IPS-11a (cell line): ENCODE measurements around the gene RANBP10.
"Not testable (repeated sequence)": the region's sequence is repeated elsewhere in the genome, so short reads cannot be mapped to it uniquely, and the experiment has no call there.

ENCODE experiments used
- H3K4me3 ChIP-seq: one replicate; pipeline ENCODE4 v1.5.1; 2013; ENCODE audit warnings: low read depth, low read length, control low read depth

Gene RANBP10

GRCh38 chr16:67719048-67719777 is 87.1 kb downstream of the RANBP10 start, which contains the start of gene GFOD2:
Gene GFOD2, minus strand, starts transcription at chr16:67719316. Its CDS starts 33,601 bp downstream, at chr16:67685715.
- peak within 1 kb of the TSS; percentile 88 for H3K4me3 ChIP-seq

GRCh38 chr16:67718668-67719047 is 87.7 kb downstream of the RANBP10 start:
- peak overlapping the region; percentile 88 for H3K4me3 ChIP-seq

GRCh38 chr16:67716097-67716496 is 90.3 kb downstream of the RANBP10 start:
- no peak overlapping the region for H3K4me3 ChIP-seq

GRCh38 chr16:67714522-67714921 is 91.8 kb downstream of the RANBP10 start:
- no peak overlapping the region for H3K4me3 ChIP-seq

- H3K4me3 ChIP-seq = no peak overlapping the region
These were observed 92.6 kb downstream of the RANBP10 start for GRCh38 chr16:67713647-67714273.

- H3K4me3 ChIP-seq = no peak overlapping the region
These were observed 95.8 kb downstream of the RANBP10 start for GRCh38 chr16:67710607-67711006.

GRCh38 chr16:67709050-67709449 is 97.3 kb downstream of the RANBP10 start:
- H3K4me3 ChIP-seq = no peak overlapping the region

- H3K4me3 ChIP-seq = no peak overlapping the region
These were observed 98.0 kb downstream of the RANBP10 start for GRCh38 chr16:67708368-67708771.

- H3K4me3 ChIP-seq = no peak overlapping the region
These were observed 98.6 kb downstream of the RANBP10 start for GRCh38 chr16:67707790-67708189.

- H3K4me3 ChIP-seq = no peak overlapping the region
These were observed 99.2 kb downstream of the RANBP10 start for GRCh38 chr16:67707210-67707609.

- H3K4me3 ChIP-seq = no peak overlapping the region
These were observed 102.2 kb downstream of the RANBP10 start for GRCh38 chr16:67704110-67704509.

- no peak overlapping the region for H3K4me3 ChIP-seq
These were observed 102.7 kb downstream of the RANBP10 start for GRCh38 chr16:67703626-67704025.

GRCh38 chr16:67702130-67702529 is 104.2 kb downstream of the RANBP10 start:
- H3K4me3 ChIP-seq = no peak overlapping the region

- no peak overlapping the region for H3K4me3 ChIP-seq
These were observed 104.9 kb downstream of the RANBP10 start for GRCh38 chr16:67701420-67701819.

- no peak overlapping the region for H3K4me3 ChIP-seq
These were observed 107.1 kb downstream of the RANBP10 start for GRCh38 chr16:67699265-67699664.

GRCh38 chr16:67697422-67698185 is 108.8 kb downstream of the RANBP10 start:
- H3K4me3 ChIP-seq = no peak overlapping the region

- no peak overlapping the region for H3K4me3 ChIP-seq
These were observed 111.7 kb downstream of the RANBP10 start for GRCh38 chr16:67694611-67695010.

- not testable (repeated sequence) for H3K4me3 ChIP-seq
These were observed 112.7 kb downstream of the RANBP10 start for GRCh38 chr16:67693517-67694285.

GRCh38 chr16:67685388-67686112 is 120.8 kb downstream of the RANBP10 start:
- no peak overlapping the region for H3K4me3 ChIP-seq

GRCh38 chr16:67683767-67684166 is 122.6 kb downstream of the RANBP10 start:
- no peak overlapping the region for H3K4me3 ChIP-seq
